Left lobe of liver (tissue), 2 donors: Measurements from ENCODE around the gene TUFM. TPM values are rescaled to one million over a fixed set of nuclear protein-coding genes. Genes with fewer than 3 reads are reported as not detected.
"Not testable (repeated sequence)": the region's sequence is repeated elsewhere in the genome, so short reads cannot be mapped to it uniquely, and the experiment has no call there.

Experiments
- ATAC-seq: fragments of 200-7000 bp; cut with Tn5 transposase; one replicate; pipeline ENCODE4 v1.9.1; 2020; ENCODE audit warnings: mild to moderate bottlenecking, moderate library complexity
- DNase-seq: peaks from one replicate; pipeline ENCODE4 v3.0.0-alpha.2; 2020; ENCODE audit warnings: low spot score
- total RNA-seq: library from RNA; stranded (reverse); gene quantifications from one replicate; pipeline ENCODE4 v1.2.1, GENCODE V29; 2021
- donor health status: DM: no; HTN: no; CAD: no; lungs with moderate emphysema.
- donor health status: DM: no; HTN: yes; CAD: no.

The TUFM gene
- total RNA-seq, 1 donor from 2014 or later = 177 TPM

GRCh38 chr16:28876019-28876659, 30.0 kb upstream of the TUFM start:
- ATAC-seq = no peak
- DNase-seq = no peak

- ATAC-seq (no peak), DNase-seq (no peak)
These were observed 29.2 kb upstream of the TUFM start for GRCh38 chr16:28875134-28876018.

DNA sequence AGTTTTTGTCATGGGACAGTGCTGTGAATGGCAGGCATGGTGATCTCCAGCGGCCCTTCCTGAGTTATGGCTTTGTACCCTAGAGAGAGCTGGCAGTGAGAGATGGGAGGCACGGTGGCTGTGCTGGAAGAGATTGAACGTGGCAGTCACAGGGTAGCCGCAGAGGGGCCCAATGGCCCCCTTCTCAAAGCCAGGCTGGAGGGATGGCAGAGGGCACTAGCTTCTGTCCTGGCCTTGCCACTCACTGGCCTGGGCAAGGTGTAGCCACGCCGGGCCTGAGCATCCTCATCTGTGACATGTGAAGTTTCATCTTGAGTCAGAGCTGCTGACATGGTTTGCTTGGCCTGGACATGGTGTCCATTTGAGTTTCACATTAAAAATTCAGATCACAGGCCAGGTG, 28.3 kb upstream of the TUFM start:
- DNase-seq (no peak), ATAC-seq (no peak)

DNA sequence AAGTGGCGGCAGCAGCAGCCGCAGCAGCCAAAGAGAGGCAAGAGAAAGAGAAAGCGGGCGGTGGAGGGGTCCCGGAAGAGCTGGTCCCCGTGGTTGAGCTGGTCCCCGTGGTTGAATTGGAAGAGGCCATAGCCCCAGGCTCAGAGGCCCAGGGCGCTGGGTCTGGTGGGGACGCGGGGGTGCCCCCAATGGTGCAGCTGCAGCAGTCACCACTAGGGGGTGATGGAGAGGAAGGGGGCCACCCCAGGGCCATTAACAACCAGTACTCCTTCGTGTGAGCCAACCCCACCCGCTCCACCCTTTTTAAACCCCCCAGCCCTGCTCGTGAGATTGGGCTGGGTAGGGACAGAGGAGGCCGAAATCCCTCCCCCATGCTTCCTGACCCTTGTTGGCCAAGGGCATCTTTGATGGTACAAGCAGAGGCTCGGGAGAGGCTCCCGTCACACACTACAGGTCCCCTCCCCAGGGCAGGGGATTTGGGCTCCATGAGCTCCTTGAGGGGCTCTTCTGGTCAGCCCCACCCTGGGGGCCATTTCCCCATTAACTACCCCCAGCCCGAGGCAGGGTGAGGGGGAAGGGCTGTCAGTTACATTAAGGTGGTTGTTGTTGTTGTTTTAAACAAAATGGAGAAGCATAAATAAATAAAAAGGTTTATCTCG, 27.5 kb upstream of the TUFM start:
- peak; percentile 64 for ATAC-seq
- no peak for DNase-seq

DNA sequence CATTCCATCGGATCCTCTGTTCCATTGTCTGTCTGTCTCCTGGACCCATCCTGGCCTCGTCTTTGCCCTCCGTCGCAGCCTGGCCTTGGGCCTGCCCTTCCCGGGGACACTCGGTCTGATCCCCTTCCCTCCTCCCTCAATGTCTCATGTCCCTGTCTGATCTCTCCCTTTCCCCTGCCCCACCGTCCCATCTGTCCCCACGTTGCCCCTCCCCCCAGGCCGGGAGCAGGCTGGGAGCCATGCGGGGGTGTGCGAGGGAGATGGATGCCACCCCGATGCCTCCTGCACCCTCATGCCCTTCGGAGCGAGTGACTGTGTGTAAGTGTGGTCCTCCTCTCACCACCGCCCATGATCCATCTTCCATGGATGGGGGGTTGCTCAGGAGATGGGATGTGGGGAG, 26.8 kb upstream of the TUFM start:
- ATAC-seq = no peak

DNA sequence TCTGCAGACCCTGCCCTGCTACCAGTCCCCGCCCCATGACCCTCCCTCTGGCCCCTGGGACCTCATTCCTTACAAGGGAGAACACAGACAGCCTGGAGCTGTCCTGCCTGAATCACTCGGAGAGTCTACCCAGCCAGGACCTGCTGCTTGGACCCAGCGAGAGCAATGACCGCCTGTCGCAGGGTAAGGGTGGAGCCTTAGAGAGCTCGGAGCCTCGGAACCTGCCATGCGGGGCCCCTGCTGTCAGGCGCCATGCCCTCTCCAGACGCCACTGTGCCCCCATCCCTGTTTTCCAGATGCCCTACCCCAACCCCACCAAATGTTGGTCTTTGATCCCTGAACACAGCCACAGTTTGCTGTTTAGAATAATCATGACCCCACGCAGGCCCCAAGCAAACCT, 23.1 kb upstream of the TUFM start:
- DNase-seq (no peak), ATAC-seq (no peak)

More for the DNA sequence above, 26.8 kb upstream of the TUFM start:
- DNase-seq = no peak

- not testable (repeated sequence) for DNase-seq, ATAC-seq
These were observed 21.5 kb upstream of the TUFM start for GRCh38 chr16:28867646-28868045.

DNA sequence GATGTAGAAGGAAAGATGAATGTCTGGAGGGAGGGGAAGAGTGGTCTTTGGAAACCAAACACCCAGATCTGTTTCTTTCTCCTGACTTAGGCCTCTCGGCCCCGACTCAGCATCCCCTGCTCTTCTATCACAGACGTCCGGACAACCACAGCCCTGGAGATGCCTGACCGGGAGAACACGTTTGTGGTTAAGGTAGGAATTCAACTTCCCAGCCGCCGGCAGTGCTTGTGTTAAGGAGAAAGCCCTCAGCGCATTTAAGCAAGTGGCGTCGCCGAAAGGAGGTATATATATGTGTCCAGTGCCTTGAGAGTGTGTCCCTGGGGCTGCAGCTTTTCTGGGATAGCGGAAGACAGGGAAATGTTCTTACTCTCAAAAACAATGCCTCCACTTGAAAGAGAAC, 21.1 kb upstream of the TUFM start:
- DNase-seq (no peak), ATAC-seq (no peak)

DNA sequence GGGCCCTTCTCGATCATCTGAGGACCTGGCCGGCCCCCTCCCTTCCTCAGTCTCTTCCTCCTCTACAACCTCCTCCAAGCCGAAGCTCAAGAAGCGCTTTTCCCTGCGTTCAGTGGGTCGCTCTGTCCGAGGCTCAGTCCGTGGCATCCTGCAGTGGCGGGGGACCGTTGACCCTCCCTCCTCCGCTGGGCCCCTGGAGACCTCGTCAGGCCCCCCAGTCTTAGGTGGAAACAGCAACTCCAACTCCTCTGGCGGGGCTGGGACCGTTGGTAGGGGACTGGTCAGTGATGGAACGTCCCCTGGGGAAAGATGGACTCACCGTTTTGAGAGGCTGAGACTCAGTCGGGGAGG, 20.3 kb upstream of the TUFM start:
- DNase-seq = no peak

DNA sequence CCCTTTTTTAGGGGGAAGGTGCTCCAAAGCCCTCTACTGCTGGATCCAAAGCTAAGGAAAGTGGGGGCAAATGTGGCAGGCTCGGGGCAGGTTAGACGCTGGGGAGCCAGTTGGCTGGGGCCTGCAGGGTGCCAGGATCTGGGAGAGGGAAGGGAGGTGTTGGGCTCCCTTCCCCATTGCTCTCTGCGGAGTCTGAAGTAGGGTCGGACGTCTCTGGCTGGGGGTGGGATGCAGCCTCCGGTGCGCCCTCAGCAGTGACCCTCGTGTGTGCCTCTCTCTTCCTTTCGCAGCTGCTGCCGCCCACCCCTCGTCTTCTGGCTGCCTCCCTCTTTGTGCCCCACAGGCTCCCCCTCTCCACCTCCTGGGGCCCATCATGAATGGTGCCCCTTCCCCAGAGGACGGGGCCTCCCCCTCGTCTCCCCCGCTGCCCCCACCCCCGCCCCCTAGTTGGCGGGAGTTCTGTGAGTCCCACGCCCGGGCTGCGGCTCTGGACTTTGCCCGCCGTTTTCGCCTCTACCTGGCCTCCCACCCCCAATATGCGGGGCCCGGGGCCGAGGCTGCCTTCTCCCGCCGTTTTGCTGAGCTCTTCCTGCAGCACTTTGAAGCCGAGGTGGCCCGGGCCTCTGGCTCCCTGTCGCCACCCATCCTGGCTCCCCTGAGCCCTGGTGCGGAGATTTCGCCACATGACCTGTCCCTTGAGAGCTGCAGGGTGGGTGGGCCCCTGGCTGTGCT, 19.7 kb upstream of the TUFM start:
- ATAC-seq = no peak
- DNase-seq = no peak

More for the DNA sequence above, 20.3 kb upstream of the TUFM start:
- no peak for ATAC-seq

DNA sequence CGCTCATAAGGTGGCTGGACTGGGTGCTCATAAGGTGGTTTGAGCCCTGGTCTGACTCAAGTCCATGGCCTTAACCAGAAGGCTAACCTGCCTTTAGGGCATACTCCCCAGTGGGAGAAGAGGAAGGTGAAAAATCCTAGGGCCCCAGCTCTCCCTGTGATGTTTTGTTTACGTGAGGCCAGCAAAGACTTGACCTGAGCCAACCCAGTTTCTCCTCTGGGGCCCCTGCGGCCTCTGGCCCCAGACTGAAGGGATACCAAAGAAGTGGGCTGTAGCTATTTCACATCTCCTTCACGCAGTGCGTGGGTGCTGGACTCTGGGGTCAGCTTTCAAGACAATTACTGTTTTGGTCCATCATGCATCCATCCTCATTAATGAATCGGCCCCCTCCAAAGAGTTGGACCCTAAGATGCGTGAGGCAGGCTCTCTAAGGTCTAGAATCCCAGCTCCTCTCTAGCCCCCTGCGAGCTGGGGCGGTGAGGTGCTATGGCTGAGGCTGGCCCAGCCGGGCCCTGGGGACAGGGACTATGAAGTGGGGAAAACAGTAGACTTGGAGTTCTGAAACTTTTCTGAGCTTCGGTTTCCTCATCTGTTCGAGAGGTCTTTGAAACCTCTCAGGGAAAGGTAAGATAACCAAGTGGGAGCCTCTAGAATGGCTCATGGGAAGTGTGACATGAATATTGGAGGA, 19.0 kb upstream of the TUFM start:
- DNase-seq = no peak
- ATAC-seq = no peak

GRCh38 chr16:28863929-28864793, 18.0 kb upstream of the TUFM start:
- ATAC-seq = peak; percentile 4
- DNase-seq = no peak

DNA sequence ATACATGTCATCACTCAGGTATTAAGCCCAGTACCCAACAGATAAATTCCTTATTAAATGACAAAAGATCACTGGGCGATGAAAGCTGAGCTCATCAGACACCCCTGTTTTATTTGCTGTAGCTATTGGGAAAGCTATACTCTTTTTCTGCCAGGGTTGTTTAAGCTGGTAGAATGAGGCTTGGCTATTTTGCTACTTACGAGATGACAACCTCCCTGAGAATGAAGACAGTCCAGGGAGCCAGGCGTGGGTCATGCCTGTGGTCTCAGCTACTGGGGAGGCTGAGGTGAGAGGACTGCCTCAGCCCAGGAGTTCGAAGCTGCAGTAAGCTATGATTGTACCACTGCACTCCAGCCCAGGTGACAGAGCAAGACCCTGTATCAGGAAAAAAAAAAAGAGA, 13.2 kb upstream of the TUFM start:
- DNase-seq = no peak
- ATAC-seq = no peak

DNA sequence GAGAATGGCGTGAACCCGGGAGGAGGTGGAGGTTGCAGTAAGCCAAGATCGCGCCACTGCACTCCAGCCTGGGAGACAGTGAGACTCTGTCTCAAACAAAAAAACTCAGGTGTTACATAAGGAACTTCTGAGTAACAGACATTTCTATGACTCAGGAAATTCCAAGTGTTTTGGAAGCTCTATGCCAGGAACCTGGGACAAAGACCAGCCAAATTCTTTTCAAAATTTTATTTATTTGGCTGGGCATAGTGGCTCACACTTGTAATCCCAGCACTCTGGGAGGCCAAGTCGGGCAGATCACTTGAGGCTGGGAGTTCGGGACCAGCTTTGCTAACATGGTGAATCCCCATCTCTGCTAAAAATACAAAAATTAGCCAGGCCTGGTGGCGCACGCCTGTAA, 12.3 kb upstream of the TUFM start:
- no peak for DNase-seq
- no peak for ATAC-seq

DNA sequence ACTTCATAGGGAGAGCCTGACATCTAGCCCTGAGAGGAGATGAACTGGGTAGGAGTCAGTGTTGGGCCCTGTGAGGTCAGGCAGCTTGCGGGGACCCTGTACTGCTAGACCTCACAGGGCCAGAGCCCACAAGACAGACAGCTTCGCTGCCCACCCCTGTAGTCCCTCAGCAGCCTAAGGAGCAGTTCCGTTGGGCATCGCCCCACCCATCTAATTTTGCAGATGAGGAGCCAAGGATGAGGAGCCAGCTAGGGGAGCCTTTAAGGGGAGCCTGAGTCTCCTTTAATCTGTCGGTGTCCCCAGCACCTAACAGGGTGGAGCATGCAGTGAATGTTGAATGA, 755 bp upstream of the TUFM start:
- ATAC-seq = peak; percentile 2
- no peak for DNase-seq

DNA sequence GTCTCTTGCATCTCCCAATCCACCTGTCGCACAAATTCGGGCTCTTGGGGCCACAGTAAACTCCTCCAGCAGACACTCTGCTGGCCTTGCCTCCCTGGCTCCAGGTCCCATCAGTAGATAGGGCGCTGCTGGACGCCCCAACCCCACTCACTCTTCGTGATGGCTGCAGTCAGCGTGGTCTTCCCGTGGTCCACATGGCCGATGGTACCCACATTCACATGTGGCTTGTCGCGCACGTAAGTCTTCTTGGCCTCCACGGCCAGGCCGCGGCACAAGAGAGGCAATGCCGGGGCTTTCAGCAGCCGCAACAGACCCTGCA, 428 bp downstream of the TUFM start:
- no peak for ATAC-seq
- no peak for DNase-seq

DNA sequence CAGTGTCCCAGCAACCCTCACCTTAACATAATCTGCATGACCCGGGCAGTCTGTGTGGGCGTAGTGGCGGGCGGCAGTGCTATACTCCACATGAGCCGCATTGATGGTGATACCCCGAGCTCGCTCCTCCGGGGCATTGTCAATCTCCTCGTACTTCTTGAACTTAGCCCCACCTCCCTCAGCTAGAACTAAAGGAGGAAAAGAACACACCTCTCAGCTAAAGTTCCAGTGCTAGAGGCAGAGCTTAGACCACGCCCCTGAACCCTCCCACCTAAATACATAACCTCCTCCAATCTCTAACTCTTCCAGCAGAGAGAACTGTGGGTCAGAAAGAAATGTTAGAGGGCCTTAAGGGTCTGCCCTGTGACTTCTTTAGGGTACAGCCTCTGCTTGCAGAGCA, 855 bp downstream of the TUFM start:
- DNase-seq = no peak

DNA sequence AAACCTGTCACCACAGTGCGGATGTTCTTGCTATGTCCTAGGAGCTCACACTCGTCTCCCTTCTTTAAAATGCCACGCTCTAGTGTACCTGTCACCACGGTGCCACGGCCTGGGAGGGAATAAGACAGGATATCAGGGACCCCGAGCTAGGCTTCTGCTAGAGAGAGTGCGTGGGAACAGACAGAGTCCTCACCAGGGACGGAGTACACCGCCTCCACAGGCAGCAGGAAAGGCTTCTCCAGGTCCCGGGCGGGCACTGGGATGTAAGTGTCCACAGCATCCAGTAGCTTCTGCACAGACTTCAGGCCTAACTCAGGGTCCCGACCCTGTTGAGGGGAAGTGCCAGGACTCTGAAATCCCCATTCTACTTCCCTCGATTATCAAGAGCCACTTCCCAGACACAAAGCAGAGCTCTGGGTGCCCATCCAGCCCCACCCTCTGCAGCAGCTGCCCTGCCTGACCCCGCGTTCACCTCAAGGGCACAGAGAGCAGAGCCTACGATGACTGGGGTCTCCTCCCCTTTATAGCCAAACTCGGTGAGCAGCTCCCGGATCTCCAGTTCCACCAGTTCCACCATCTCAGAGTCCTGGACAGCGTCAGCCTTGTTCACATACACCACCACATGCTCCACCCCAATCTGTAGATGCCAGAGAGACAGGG, 1.8 kb downstream of the TUFM start:
- ATAC-seq = no peak

More for the DNA sequence above, 855 bp downstream of the TUFM start:
- peak; percentile 61 for ATAC-seq

DNA sequence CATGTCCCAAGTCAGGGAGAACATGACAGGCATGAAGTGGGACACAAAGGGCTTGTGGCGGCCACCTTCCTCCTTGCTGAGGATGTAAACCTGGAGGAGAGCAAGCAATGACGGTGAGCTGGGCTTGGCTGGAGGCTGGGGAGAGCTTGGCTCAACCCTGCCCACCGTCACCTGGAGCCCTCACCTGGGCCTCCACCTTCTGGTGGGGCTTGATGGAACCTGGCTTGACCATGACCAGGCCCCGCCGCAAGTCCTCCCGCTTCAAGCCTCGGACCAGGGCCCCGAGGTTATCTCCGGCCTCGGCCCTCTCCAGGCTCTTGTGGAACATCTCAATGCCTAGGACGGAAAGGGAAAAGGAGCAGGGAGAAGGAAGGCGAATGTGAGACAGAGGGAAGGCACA, 2.4 kb downstream of the TUFM start:
- no peak for ATAC-seq

More for the DNA sequence above, 1.8 kb downstream of the TUFM start:
- no peak for DNase-seq

More for the DNA sequence above, 2.4 kb downstream of the TUFM start:
- no peak for DNase-seq
